Naive thymus-derived CD4-positive, alpha-beta T cell (primary cell): Measurements from ENCODE around the gene RASAL2. TPM values are rescaled to one million over a fixed set of nuclear protein-coding genes. Genes with fewer than 3 reads are reported as not detected.
"Not testable (repeated sequence)": the region's sequence is repeated elsewhere in the genome, so short reads cannot be mapped to it uniquely, and the experiment has no call there.

Experiments
- ATAC-seq: fragments of 150-1000 bp; cut with Tn5 transposase; 2 replicates; pipeline ENCODE4 v1.10.0; 2021; ENCODE audit warnings: mild to moderate bottlenecking, moderate library complexity
- CTCF ChIA-PET: fragments of 350-600 bp; sonication (Branson Sonifier 250); formaldehyde crosslinking; loops from one replicate; lab custom pipeline; 2021; ENCODE audit warnings: antibody characterized with exemption; lab: Charles Lee
- POLR2A ChIA-PET: fragments of 350-600 bp; sonication (Branson Sonifier 250); formaldehyde crosslinking; loops from one replicate; lab custom pipeline; 2021; ENCODE audit warnings: antibody characterized with exemption, inconsistent platforms; lab: Charles Lee
- DNase-seq, 9 donors: peaks; one replicate each; pipeline versions ENCODE4 v3.0.0 to v3.0.0-alpha.2; 2020 to 2022; ENCODE audit warnings: mixed read lengths in 1 of 9
- H3K27ac ChIP-seq: one replicate; pipeline ENCODE4 v1.7.0; 2013; ENCODE audit warnings: mild to moderate bottlenecking, low read depth, low read length, moderate library complexity
- H3K27me3 ChIP-seq, 2 donors: one replicate each; pipeline ENCODE4 v1.7.0; 2013; ENCODE audit warnings: low read length in 2 of 2, mild to moderate bottlenecking in 2 of 2, moderate library complexity in 2 of 2; ENCODE audit not compliant: control insufficient read depth in 2 of 2, insufficient read depth in 2 of 2
- H3K36me3 ChIP-seq, 3 experiments: 1 replicate in 2 of 3; 2 replicates in 1 of 3; pipeline ENCODE4 v1.7.0; 2013; ENCODE audit warnings: low read length in 3 of 3, mild to moderate bottlenecking in 3 of 3, moderate library complexity in 1 of 3; ENCODE audit not compliant: insufficient read depth in 3 of 3, control insufficient read depth in 2 of 3
- H3K4me1 ChIP-seq, 2 donors: one replicate each; pipeline ENCODE4 v1.7.0; 2013; ENCODE audit warnings: low read length in 2 of 2, mild to moderate bottlenecking in 2 of 2, moderate library complexity in 1 of 2; ENCODE audit not compliant: control insufficient read depth in 2 of 2, insufficient read depth in 2 of 2
- H3K4me3 ChIP-seq: 2 replicates; pipeline ENCODE4 v1.7.0; 2013; ENCODE audit warnings: mild to moderate bottlenecking, low read length
- H3K9me3 ChIP-seq, 3 experiments: 1 replicate in 2 of 3; 2 replicates in 1 of 3; pipeline ENCODE4 v1.7.0; 2013; ENCODE audit warnings: low read length in 3 of 3; ENCODE audit not compliant: control insufficient read depth in 2 of 3
- H3K27ac Mint-ChIP-seq, 9 donors: one replicate each; pipeline ENCODE4 v1.8.0; 2020 to 2022; ENCODE audit warnings: mixed read lengths in 9 of 9, mild to moderate bottlenecking in 8 of 9, moderate library complexity in 5 of 9, inconsistent platforms in 2 of 9
- H3K27me3 Mint-ChIP-seq, 5 donors: one replicate each; pipeline ENCODE4 v1.8.0; 2021 to 2022; ENCODE audit warnings: mixed read lengths in 5 of 5, mild to moderate bottlenecking in 1 of 5
- H3K36me3 Mint-ChIP-seq, 5 donors: one replicate each; pipeline ENCODE4 v1.8.0; 2020 to 2022; ENCODE audit warnings: mixed read lengths in 5 of 5, mild to moderate bottlenecking in 3 of 5, inconsistent platforms in 1 of 5
- H3K4me1 Mint-ChIP-seq, 7 donors: one replicate each; pipeline ENCODE4 v1.8.0; 2020 to 2022; ENCODE audit warnings: mixed read lengths in 7 of 7, mild to moderate bottlenecking in 3 of 7, inconsistent platforms in 1 of 7
- H3K4me3 Mint-ChIP-seq, 10 donors: one replicate each; pipeline ENCODE4 v1.8.0; 2020 to 2022; ENCODE audit warnings: mild to moderate bottlenecking in 10 of 10, mixed read lengths in 10 of 10, moderate library complexity in 6 of 10, inconsistent platforms in 2 of 10
- H3K9me3 Mint-ChIP-seq, 11 donors: one replicate each; pipeline ENCODE4 v1.8.0; 2020 to 2022; ENCODE audit warnings: mixed read lengths in 11 of 11, mild to moderate bottlenecking in 4 of 11, inconsistent platforms in 1 of 11, moderate library complexity in 1 of 11
- intact Hi-C, 2 donors: fragments of 100-400 bp; cut with micrococcal nuclease; formaldehyde crosslinking; loops; one replicate each; pipeline ENCODE4 v1.15.1; 2023
- polyA plus RNA-seq, 2 donors: library from polyadenylated mRNA; unstranded; fragments of 300-500 nt; fragmentation: Illumina TruSeq; gene quantifications; one replicate each; pipeline ENCODE4 v1.2.3, GENCODE V29; 2021
- total RNA-seq, 6 experiments: library from RNA in 5 of 6; stranded (reverse) in 5 of 6; gene quantifications; 1 replicate in 5 of 6; 2 replicates in 1 of 6; pipeline ENCODE4 v1.2.3 and lab custom pipeline; 2021 to 2026

Gene RASAL2
- total and polyA plus RNA-seq, 7 experiments from 2014 or later: 0.11 to 0.69 (median 0.15) TPM; not detected in 3

GRCh38 chr1:178237121-178237520 lies 143.2 kb downstream of the RASAL2 start:
- Histone ChIP-seq H3K4me3 (no peak overlapping the region), H3K9me3 (no peaks in the 10 kb centered on the region), H3K4me1 (no peaks in the 10 kb centered on the region), H3K27me3 (no peaks in the 10 kb centered on the region), H3K36me3 (no peaks in the 10 kb centered on the region), H3K27ac (no peak overlapping the region)
- DNase-seq (no peak), ATAC-seq (no peak)
- Mint-ChIP-seq H3K4me1 (no peaks in the 10 kb centered on the region), H3K27ac (no peak overlapping the region), H3K4me3 (no peak overlapping the region), H3K27me3 (no peaks in the 10 kb centered on the region), H3K36me3 (no peaks in the 10 kb centered on the region), H3K9me3 (peaks cover 0 to 10% (median 0%) of the 10 kb centered on the region in 11 donors)
- ChIA-PET POLR2A (no interaction called here), CTCF (no interaction called here)
- intact Hi-C loops: no loop called here

GRCh38 chr1:178238722-178239510 lies 145.0 kb downstream of the RASAL2 start:
- no peaks in the 10 kb centered on the region for H3K9me3 ChIP-seq
- POLR2A ChIA-PET: no interaction called here
- H3K9me3 Mint-ChIP-seq: peaks cover 0 to 2% (median 0%) of the 10 kb centered on the region in 11 donors
- no peaks in the 10 kb centered on the region for H3K27me3 Mint-ChIP-seq
- no peak overlapping the region for H3K4me3 Mint-ChIP-seq
- no peaks in the 10 kb centered on the region for H3K36me3 Mint-ChIP-seq
- H3K27ac ChIP-seq: no peak overlapping the region
- intact Hi-C loops: no loop called here
- no peak overlapping the region for H3K4me3 ChIP-seq
- no peaks in the 10 kb centered on the region for H3K27me3 ChIP-seq
- no peaks in the 10 kb centered on the region for H3K36me3 ChIP-seq
- CTCF ChIA-PET: no interaction called here
- no peak for ATAC-seq
- H3K27ac Mint-ChIP-seq: no peak overlapping the region
- no peak for DNase-seq
- no peaks in the 10 kb centered on the region for H3K4me1 Mint-ChIP-seq
- H3K4me1 ChIP-seq: no peaks in the 10 kb centered on the region

- Histone ChIP-seq H3K36me3 (no peaks in the 10 kb centered on the region), H3K27ac (no peak overlapping the region), H3K4me3 (no peak overlapping the region), H3K9me3 (no peaks in the 10 kb centered on the region), H3K27me3 (no peaks in the 10 kb centered on the region), H3K4me1 (no peaks in the 10 kb centered on the region)
- no peak overlapping the region for H3K27ac Mint-ChIP-seq
- no peak for DNase-seq
- no peaks in the 10 kb centered on the region for H3K4me1 Mint-ChIP-seq
- H3K27me3 Mint-ChIP-seq: no peaks in the 10 kb centered on the region
- H3K4me3 Mint-ChIP-seq: no peak overlapping the region
- H3K36me3 Mint-ChIP-seq: no peaks in the 10 kb centered on the region
- intact Hi-C loops: no loop called here
- ATAC-seq: no peak
- ChIA-PET POLR2A (no interaction called here), CTCF (no interaction called here)
- H3K9me3 Mint-ChIP-seq: peaks cover 0 to 2% (median 0%) of the 10 kb centered on the region in 11 donors
These were observed 147.2 kb downstream of the RASAL2 start for GRCh38 chr1:178241057-178241456.

DNA sequence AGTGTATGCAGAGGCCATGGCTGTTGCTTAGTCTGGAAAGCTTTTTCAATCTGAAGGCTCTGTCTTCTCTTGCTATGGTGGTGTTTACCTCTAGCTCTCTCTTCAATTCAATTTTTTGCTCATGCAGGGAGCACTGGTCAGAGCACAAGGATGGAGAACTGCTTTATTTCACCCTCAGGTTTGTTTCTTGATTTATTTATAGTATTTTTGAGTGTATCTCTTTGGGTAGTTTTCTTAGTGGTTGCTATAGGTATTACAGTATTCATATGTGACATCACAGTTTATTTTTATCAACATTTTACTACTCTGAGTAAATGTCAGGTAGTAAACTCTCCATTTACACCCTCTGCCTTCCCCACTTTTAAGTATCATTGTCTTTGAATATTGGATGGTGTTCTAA lies 147.9 kb downstream of the RASAL2 start:
- no peaks in the 10 kb centered on the region for H3K27me3 Mint-ChIP-seq
- POLR2A ChIA-PET: no interaction called here

GRCh38 chr1:178243119-178243518 lies 149.2 kb downstream of the RASAL2 start:
- no peak overlapping the region for H3K4me3 ChIP-seq
- H3K27ac ChIP-seq: no peak overlapping the region
- ATAC-seq: no peak
- intact Hi-C loops: no loop called here
- no peaks in the 10 kb centered on the region for H3K9me3 ChIP-seq
- peaks cover 0 to 3% (median 0%) of the 10 kb centered on the region in 5 donors for H3K36me3 Mint-ChIP-seq
- peaks cover 0 to 9% (median 7%) of the 10 kb centered on the region in 11 donors for H3K9me3 Mint-ChIP-seq
- peaks cover 0 to 7% (median 0%) of the 10 kb centered on the region in 5 donors for H3K27me3 Mint-ChIP-seq
- no peak overlapping the region for H3K4me3 Mint-ChIP-seq
- ChIA-PET CTCF (no interaction called here), POLR2A (no interaction called here)
- H3K36me3 ChIP-seq: no peaks in the 10 kb centered on the region
- no peaks in the 10 kb centered on the region for H3K4me1 ChIP-seq
- DNase-seq: no peak
- H3K4me1 Mint-ChIP-seq: no peaks in the 10 kb centered on the region
- H3K27ac Mint-ChIP-seq: no peak overlapping the region
- no peaks in the 10 kb centered on the region for H3K27me3 ChIP-seq

More for the DNA sequence above, 147.9 kb downstream of the RASAL2 start:
- H3K4me3 ChIP-seq: no peak overlapping the region
- no peaks in the 10 kb centered on the region for H3K4me1 Mint-ChIP-seq
- no peak for ATAC-seq
- no peak for DNase-seq
- H3K27me3 ChIP-seq: no peaks in the 10 kb centered on the region
- intact Hi-C loops: no loop called here
- no peaks in the 10 kb centered on the region for H3K9me3 ChIP-seq
- no peaks in the 10 kb centered on the region for H3K36me3 Mint-ChIP-seq
- no peaks in the 10 kb centered on the region for H3K36me3 ChIP-seq
- CTCF ChIA-PET: no interaction called here
- H3K4me1 ChIP-seq: no peaks in the 10 kb centered on the region
- H3K9me3 Mint-ChIP-seq: peaks cover 0 to 6% (median 0%) of the 10 kb centered on the region in 11 donors
- no peak overlapping the region for H3K27ac Mint-ChIP-seq
- no peak overlapping the region for H3K27ac ChIP-seq
- H3K4me3 Mint-ChIP-seq: no peak overlapping the region

DNA sequence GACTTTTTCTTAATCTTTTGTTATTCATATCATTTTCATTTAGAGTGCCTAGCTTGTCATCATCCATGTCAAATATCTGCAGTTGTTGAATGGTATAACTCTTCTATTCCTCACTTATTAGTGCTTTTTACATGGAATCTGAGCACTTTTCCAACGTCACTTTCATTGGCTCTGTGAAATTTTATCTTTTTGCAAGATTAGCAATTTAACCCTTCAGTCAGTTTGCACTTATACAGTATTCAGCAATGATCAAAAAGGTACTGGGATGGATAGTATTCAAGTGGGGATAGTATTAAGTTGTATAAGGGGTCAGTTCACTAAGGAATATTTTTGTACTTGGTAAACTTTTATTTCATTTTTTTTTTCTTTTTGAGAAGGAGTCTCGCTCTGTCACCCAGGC lies 150.0 kb downstream of the RASAL2 start:
- intact Hi-C loops: no loop called here
- H3K27ac Mint-ChIP-seq: no peak overlapping the region
- no peak overlapping the region for H3K4me3 Mint-ChIP-seq
- ATAC-seq (no peak), DNase-seq (no peak)
- Histone ChIP-seq H3K9me3 (no peaks in the 10 kb centered on the region), H3K36me3 (no peaks in the 10 kb centered on the region), H3K27ac (no peak overlapping the region), H3K4me1 (no peaks in the 10 kb centered on the region), H3K27me3 (no peaks in the 10 kb centered on the region), H3K4me3 (no peak overlapping the region)
- ChIA-PET CTCF (no interaction called here), POLR2A (no interaction called here)
- peaks cover 0 to 7% (median 0%) of the 10 kb centered on the region in 5 donors for H3K27me3 Mint-ChIP-seq
- peaks cover 0 to 13% (median 9%) of the 10 kb centered on the region in 11 donors for H3K9me3 Mint-ChIP-seq
- H3K36me3 Mint-ChIP-seq: peaks cover 0 to 6% (median 0%) of the 10 kb centered on the region in 5 donors
- H3K4me1 Mint-ChIP-seq: no peaks in the 10 kb centered on the region

DNA sequence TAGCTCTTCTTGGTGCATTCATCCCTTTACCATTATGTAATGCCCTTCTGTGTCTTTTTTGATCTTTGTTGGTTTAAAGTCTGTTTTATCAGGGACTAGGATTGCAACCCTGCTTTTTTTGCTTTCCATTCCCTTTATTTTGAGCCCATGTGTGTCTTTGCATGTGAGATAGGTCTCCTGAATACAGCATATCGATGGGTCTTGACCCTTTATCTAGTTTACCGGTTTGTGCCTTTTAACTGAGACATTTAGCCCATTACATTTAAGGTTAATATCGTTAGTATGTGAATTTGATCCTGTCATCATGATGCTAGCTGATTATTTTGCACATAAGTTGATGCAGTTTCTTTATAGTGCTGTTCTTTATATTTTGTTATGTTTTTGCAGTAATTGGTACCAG lies 154.4 kb downstream of the RASAL2 start:
- peaks cover 6 to 24% (median 17%) of the 10 kb centered on the region in 11 donors for H3K9me3 Mint-ChIP-seq
- H3K27me3 Mint-ChIP-seq, H3K27ac Mint-ChIP-seq, CTCF ChIA-PET, intact Hi-C loops, DNase-seq, H3K9me3 ChIP-seq, H3K4me1 Mint-ChIP-seq, H3K27me3 ChIP-seq, ATAC-seq, H3K36me3 ChIP-seq, H3K27ac ChIP-seq, POLR2A ChIA-PET, H3K4me3 ChIP-seq, H3K4me3 Mint-ChIP-seq, H3K36me3 Mint-ChIP-seq, H3K4me1 ChIP-seq: not testable (repeated sequence)
